ENCODE measurements around the gene COMT.

DNA sequence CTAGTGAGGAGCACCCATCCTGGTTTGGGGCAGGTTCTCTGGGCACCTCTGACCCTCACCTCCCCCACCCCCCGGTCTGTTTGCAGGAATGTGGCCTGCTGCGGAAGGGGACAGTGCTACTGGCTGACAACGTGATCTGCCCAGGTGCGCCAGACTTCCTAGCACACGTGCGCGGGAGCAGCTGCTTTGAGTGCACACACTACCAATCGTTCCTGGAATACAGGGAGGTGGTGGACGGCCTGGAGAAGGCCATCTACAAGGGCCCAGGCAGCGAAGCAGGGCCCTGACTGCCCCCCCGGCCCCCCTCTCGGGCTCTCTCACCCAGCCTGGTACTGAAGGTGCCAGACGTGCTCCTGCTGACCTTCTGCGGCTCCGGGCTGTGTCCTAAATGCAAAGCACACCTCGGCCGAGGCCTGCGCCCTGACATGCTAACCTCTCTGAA lies 26.9 kb downstream of the COMT start:
- TF ChIP-seq, protein P1, sequence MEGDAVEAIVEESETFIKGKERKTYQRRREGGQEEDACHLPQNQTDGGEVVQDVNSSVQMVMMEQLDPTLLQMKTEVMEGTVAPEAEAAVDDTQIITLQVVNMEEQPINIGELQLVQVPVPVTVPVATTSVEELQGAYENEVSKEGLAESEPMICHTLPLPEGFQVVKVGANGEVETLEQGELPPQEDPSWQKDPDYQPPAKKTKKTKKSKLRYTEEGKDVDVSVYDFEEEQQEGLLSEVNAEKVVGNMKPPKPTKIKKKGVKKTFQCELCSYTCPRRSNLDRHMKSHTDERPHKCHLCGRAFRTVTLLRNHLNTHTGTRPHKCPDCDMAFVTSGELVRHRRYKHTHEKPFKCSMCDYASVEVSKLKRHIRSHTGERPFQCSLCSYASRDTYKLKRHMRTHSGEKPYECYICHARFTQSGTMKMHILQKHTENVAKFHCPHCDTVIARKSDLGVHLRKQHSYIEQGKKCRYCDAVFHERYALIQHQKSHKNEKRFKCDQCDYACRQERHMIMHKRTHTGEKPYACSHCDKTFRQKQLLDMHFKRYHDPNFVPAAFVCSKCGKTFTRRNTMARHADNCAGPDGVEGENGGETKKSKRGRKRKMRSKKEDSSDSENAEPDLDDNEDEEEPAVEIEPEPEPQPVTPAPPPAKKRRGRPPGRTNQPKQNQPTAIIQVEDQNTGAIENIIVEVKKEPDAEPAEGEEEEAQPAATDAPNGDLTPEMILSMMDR (IDR thresholded peaks at IDR 0.05), result no peak
- TF ChIP-seq POLR2A (IDR thresholded peaks at IDR 0.05), result no peak
- TF ChIP-seq EP300 (IDR thresholded peaks at IDR 0.05; ENCODE audit: low read depth), result no peak
- no peak for TF ChIP-seq POLR2AphosphoS5 (IDR thresholded peaks at IDR 0.05)

Measured in transverse colon (tissue), 4 donors.